Trophoblast cell (in vitro differentiated cells and primary cell): ENCODE measurements around the gene KCNQ1OT1.

Experiments
- DNase-seq, 2 donors: peaks; one replicate each; pipeline ENCODE4 v3.0.0-alpha.2; 2016
- H2AFZ ChIP-seq: 2 replicates; pipeline ENCODE4 v1.6.1; 2013; ENCODE audit warnings: low read length, moderate library complexity, mild to moderate bottlenecking; ENCODE audit not compliant: insufficient read depth, poor library complexity
- H2AK5ac ChIP-seq: 2 replicates; pipeline ENCODE4 v1.6.1; 2013; ENCODE audit warnings: mild to moderate bottlenecking, low read length
- H2BK120ac ChIP-seq: 2 replicates; pipeline ENCODE4 v1.6.1; 2013; ENCODE audit warnings: low read length, mild to moderate bottlenecking, moderate library complexity; ENCODE audit not compliant: insufficient read depth, poor library complexity
- H2BK12ac ChIP-seq: 2 replicates; pipeline ENCODE4 v1.6.1; 2013; ENCODE audit warnings: mild to moderate bottlenecking, low read length, moderate library complexity
- H2BK5ac ChIP-seq: 2 replicates; pipeline ENCODE4 v1.6.1; 2013; ENCODE audit warnings: low read length, low read depth, moderate library complexity, mild to moderate bottlenecking; ENCODE audit not compliant: poor library complexity
- H3K14ac ChIP-seq: 2 replicates; pipeline ENCODE4 v1.6.1; 2013; ENCODE audit warnings: mild to moderate bottlenecking, low read length
- H3K18ac ChIP-seq: 2 replicates; pipeline ENCODE4 v1.6.1; 2013; ENCODE audit warnings: mild to moderate bottlenecking, low read length
- H3K23ac ChIP-seq: 2 replicates; pipeline ENCODE4 v1.6.1; 2013; ENCODE audit warnings: low read length
- H3K27ac ChIP-seq: 2 replicates; pipeline ENCODE4 v1.5.1; 2013; ENCODE audit warnings: low read depth, mild to moderate bottlenecking, inconsistent platforms, low read length, moderate library complexity
- H3K27me3 ChIP-seq: 2 replicates; pipeline ENCODE4 v1.6.1; 2013; ENCODE audit warnings: inconsistent platforms, mild to moderate bottlenecking, low read length, moderate library complexity; ENCODE audit not compliant: insufficient read depth
- H3K36me3 ChIP-seq, 2 experiments: 1 replicate in 1 of 2; 2 replicates in 1 of 2; pipeline ENCODE4 v1.6.1; 2013; ENCODE audit warnings: low read length in 2 of 2, mild to moderate bottlenecking in 2 of 2, moderate library complexity in 1 of 2; ENCODE audit not compliant: insufficient read depth in 2 of 2, control insufficient read depth in 1 of 2
- H3K4ac ChIP-seq: 2 replicates; pipeline ENCODE4 v1.6.1; 2013; ENCODE audit warnings: low read depth, mild to moderate bottlenecking, low read length, moderate library complexity
- H3K4me1 ChIP-seq, 2 experiments: 1 replicate in 1 of 2; 2 replicates in 1 of 2; pipeline ENCODE4 v1.6.1; 2013; ENCODE audit warnings: low read length in 2 of 2, mild to moderate bottlenecking in 2 of 2, moderate library complexity in 1 of 2; ENCODE audit not compliant: insufficient read depth in 2 of 2, control insufficient read depth in 1 of 2
- H3K4me2 ChIP-seq: 2 replicates; pipeline ENCODE4 v1.6.1; 2013; ENCODE audit warnings: inconsistent platforms, mild to moderate bottlenecking, low read length, moderate library complexity
- H3K4me3 ChIP-seq: 2 replicates; pipeline ENCODE4 v1.5.1; 2013; ENCODE audit warnings: mild to moderate bottlenecking, low read depth, low read length, inconsistent platforms
- H3K79me1 ChIP-seq: one replicate; pipeline ENCODE4 v1.6.1; 2013; ENCODE audit warnings: low read length
- H3K79me2 ChIP-seq: 2 replicates; pipeline ENCODE4 v1.6.1; 2013; ENCODE audit warnings: low read length, mild to moderate bottlenecking; ENCODE audit not compliant: control insufficient read depth, insufficient read depth, poor library complexity
- H3K9ac ChIP-seq: 2 replicates; pipeline ENCODE4 v1.6.1; 2013; ENCODE audit warnings: mild to moderate bottlenecking, low read length
- H3K9me3 ChIP-seq: 2 replicates; pipeline ENCODE4 v1.6.1; 2013; ENCODE audit warnings: low read depth, mild to moderate bottlenecking, control low read depth, inconsistent platforms, low read length; ENCODE audit not compliant: insufficient read depth
- H4K12ac ChIP-seq: 2 replicates; pipeline ENCODE4 v1.6.1; 2013; ENCODE audit warnings: low read depth, mild to moderate bottlenecking, low read length, moderate library complexity
- H4K8ac ChIP-seq: 2 replicates; pipeline ENCODE4 v1.6.1; 2013; ENCODE audit warnings: low read depth, mild to moderate bottlenecking, low read length, moderate library complexity
- H4K91ac ChIP-seq: one replicate; pipeline ENCODE4 v1.6.1; 2013; ENCODE audit warnings: low read depth, mild to moderate bottlenecking, low read length, moderate library complexity
- WGBS: extraction: QIAGEN DNeasy Blood & Tissue Kit; methylation state at CpG from one replicate; pipeline ENCODE4 v1.1.7; 2013; ENCODE audit warnings: missing lambda C conversion rate; ENCODE audit not compliant: insufficient read length, insufficient coverage; ENCODE audit errors: extremely low coverage; 5-methylcytosine and 5-hydroxymethylcytosine counted together

Gene KCNQ1OT1

GRCh38 chr11:2562890-2563212 is 136.9 kb downstream of the KCNQ1OT1 start:
- Histone ChIP-seq H3K79me1 (no peaks in the 10 kb centered on the region), H2BK120ac (no peak overlapping the region), H3K27ac (no peak overlapping the region), H3K23ac (no peak overlapping the region), H3K18ac (no peak overlapping the region), H3K9me3 (no peaks in the 10 kb centered on the region), H3K14ac (no peak overlapping the region), H4K12ac (no peak overlapping the region), H4K8ac (no peak overlapping the region), H3K4me1 (no peaks in the 10 kb centered on the region), H3K4me3 (no peak overlapping the region), H2BK5ac (no peak overlapping the region), H3K4me2 (no peak overlapping the region), H3K79me2 (no peaks in the 10 kb centered on the region), H2AFZ (no peak overlapping the region), H3K4ac (no peak overlapping the region), H3K9ac (no peak overlapping the region), H3K36me3 (no peaks in the 10 kb centered on the region), H4K91ac (no peak overlapping the region), H3K27me3 (no peaks in the 10 kb centered on the region), H2AK5ac (no peak overlapping the region), H2BK12ac (no peak overlapping the region)
- WGBS = no CpG with 5 or more reads among the region's 6 CpGs
- no peak for DNase-seq

GRCh38 chr11:2561696-2562581 is 137.9 kb downstream of the KCNQ1OT1 start:
- no peak overlapping the region for H2BK120ac ChIP-seq
- no peak overlapping the region for H3K9ac ChIP-seq
- H3K18ac ChIP-seq = no peak overlapping the region
- H3K4me1 ChIP-seq = no peaks in the 10 kb centered on the region
- H4K8ac ChIP-seq = no peak overlapping the region
- DNase-seq = peak; percentile 79 to 84
- no peaks in the 10 kb centered on the region for H3K36me3 ChIP-seq
- H3K14ac ChIP-seq = no peak overlapping the region
- H2BK12ac ChIP-seq = no peak overlapping the region
- no peak overlapping the region for H3K4ac ChIP-seq
- no peak overlapping the region for H3K27ac ChIP-seq
- H3K79me2 ChIP-seq = no peaks in the 10 kb centered on the region
- no peak overlapping the region for H3K23ac ChIP-seq
- H3K79me1 ChIP-seq = no peaks in the 10 kb centered on the region
- no peak overlapping the region for H4K12ac ChIP-seq
- H2AFZ ChIP-seq = no peak overlapping the region
- H3K27me3 ChIP-seq = no peaks in the 10 kb centered on the region
- H2BK5ac ChIP-seq = no peak overlapping the region
- no peak overlapping the region for H3K4me3 ChIP-seq
- H4K91ac ChIP-seq = peak overlapping the region; percentile 15
- H2AK5ac ChIP-seq = no peak overlapping the region
- H3K4me2 ChIP-seq = no peak overlapping the region
- WGBS = no CpG with 5 or more reads among the region's 27 CpGs
- H3K9me3 ChIP-seq = peaks cover 3% of the 10 kb centered on the region

DNA sequence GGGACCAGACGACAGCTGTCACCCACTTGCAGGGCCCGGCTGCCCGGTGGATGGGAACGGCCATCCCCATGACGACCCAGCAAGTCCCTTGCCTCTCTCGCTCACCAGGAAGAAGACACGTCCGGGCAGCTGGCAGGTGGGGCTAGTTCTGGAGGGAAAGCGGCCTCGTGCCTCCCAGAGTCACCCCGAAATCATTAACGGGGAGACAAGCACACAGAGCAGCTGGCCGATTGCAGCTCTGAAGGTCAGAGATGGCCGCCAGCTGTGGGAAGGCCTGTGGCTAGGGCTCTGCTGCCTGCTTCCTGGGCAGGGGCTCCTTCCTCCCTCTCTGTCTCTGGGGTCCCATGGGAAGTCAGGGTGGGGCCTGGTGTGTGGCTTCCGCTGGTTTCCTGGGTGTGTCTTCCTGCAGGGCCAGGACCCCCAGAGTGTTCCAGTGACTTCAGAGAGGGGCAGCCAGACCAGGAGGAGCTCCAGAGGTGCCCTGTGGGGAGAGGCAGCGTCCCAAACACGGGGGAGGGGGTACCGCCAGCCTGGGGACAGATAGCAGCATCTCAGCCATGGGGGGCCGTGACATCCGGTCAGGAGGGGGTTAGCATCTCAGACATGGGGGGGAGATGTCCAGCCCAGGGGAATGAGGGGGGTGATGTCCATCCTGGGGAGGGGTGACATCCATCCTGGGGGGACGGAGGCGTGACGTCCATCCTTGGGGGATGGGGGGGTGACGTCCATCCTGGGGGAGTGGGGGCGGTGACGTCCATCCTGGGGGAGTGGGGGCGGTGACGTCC is 140.1 kb downstream of the KCNQ1OT1 start:
- no CpG with 5 or more reads among the region's 28 CpGs for WGBS
- Histone ChIP-seq H4K91ac (no peak overlapping the region), H3K23ac (no peak overlapping the region), H3K27ac (no peak overlapping the region), H4K12ac (no peak overlapping the region), H3K4me2 (no peak overlapping the region), H3K79me1 (no peaks in the 10 kb centered on the region), H3K4me1 (no peaks in the 10 kb centered on the region), H3K4me3 (no peak overlapping the region), H2BK5ac (no peak overlapping the region), H3K79me2 (no peaks in the 10 kb centered on the region), H2AFZ (no peak overlapping the region), H2BK120ac (no peak overlapping the region), H4K8ac (no peak overlapping the region), H2BK12ac (no peak overlapping the region), H3K14ac (no peak overlapping the region), H3K4ac (no peak overlapping the region), H2AK5ac (no peak overlapping the region), H3K27me3 (no peaks in the 10 kb centered on the region), H3K9ac (no peak overlapping the region), H3K9me3 (peaks cover 3% of the 10 kb centered on the region), H3K18ac (no peak overlapping the region), H3K36me3 (no peaks in the 10 kb centered on the region)
- no peak for DNase-seq

- DNase-seq = no peak
- Histone ChIP-seq H2AK5ac (no peak overlapping the region), H3K4ac (no peak overlapping the region), H2BK5ac (no peak overlapping the region), H3K14ac (no peak overlapping the region), H3K4me2 (no peak overlapping the region), H3K36me3 (no peaks in the 10 kb centered on the region), H3K79me1 (no peaks in the 10 kb centered on the region), H3K18ac (no peak overlapping the region), H4K91ac (no peak overlapping the region), H3K4me3 (no peak overlapping the region), H3K79me2 (no peaks in the 10 kb centered on the region), H3K23ac (no peak overlapping the region), H2BK120ac (no peak overlapping the region), H3K4me1 (no peaks in the 10 kb centered on the region), H3K27me3 (peaks cover 2% of the 10 kb centered on the region), H4K12ac (no peak overlapping the region), H3K27ac (no peak overlapping the region), H3K9ac (no peak overlapping the region), H2AFZ (no peak overlapping the region), H2BK12ac (no peak overlapping the region), H4K8ac (no peak overlapping the region), H3K9me3 (peaks cover 3% of the 10 kb centered on the region)
- no CpG with 5 or more reads among the region's 13 CpGs for WGBS
These were observed 140.8 kb downstream of the KCNQ1OT1 start for GRCh38 chr11:2558861-2559526.
